CD4-positive, CD25-positive, alpha-beta regulatory T cell (primary cell): Measurements from ENCODE around the gene ADORA3. TPM values are rescaled to one million over a fixed set of nuclear protein-coding genes. Genes with fewer than 3 reads are reported as not detected.
"Not testable (repeated sequence)": the region's sequence is repeated elsewhere in the genome, so short reads cannot be mapped to it uniquely, and the experiment has no call there.

Experiments
- ATAC-seq, 2 donors: fragments of 150-1000 bp; cut with Tn5 transposase; one replicate each; pipeline ENCODE4 v1.10.0; 2021; ENCODE audit warnings: low read depth in 2 of 2, moderate number of reproducible peaks in 2 of 2, moderate library complexity in 1 of 2
- DNase-seq, 3 donors: peaks; one replicate each; pipeline versions ENCODE4 v3.0.0 to v3.0.0-alpha.2; 2012 to 2022; ENCODE audit warnings: mixed read lengths in 1 of 3
- H3K27ac ChIP-seq: one replicate; pipeline ENCODE4 v1.7.0; 2013; ENCODE audit warnings: mild to moderate bottlenecking, low read length; ENCODE audit not compliant: insufficient read depth, poor library complexity, severe bottlenecking
- H3K27me3 ChIP-seq: one replicate; pipeline ENCODE4 v1.7.0; 2013; ENCODE audit warnings: low read length; ENCODE audit not compliant: control insufficient read depth, insufficient read depth
- H3K36me3 ChIP-seq: one replicate; pipeline ENCODE4 v1.7.0; 2013; ENCODE audit warnings: mild to moderate bottlenecking, low read length, moderate library complexity; ENCODE audit not compliant: control insufficient read depth, insufficient read depth
- H3K4me1 ChIP-seq: 2 replicates; pipeline ENCODE4 v1.7.0; 2013; ENCODE audit warnings: mild to moderate bottlenecking, low read length; ENCODE audit not compliant: insufficient read depth, control insufficient read depth, poor library complexity, severe bottlenecking
- H3K4me3 ChIP-seq: one replicate; pipeline ENCODE4 v1.7.0; 2013; ENCODE audit warnings: low read depth, mild to moderate bottlenecking, low read length, moderate library complexity
- H3K9me3 ChIP-seq, 2 experiments: 1 replicate in 1 of 2; 2 replicates in 1 of 2; pipeline ENCODE4 v1.7.0; 2013; ENCODE audit warnings: low read length in 2 of 2, mild to moderate bottlenecking in 1 of 2, moderate library complexity in 1 of 2; ENCODE audit not compliant: control insufficient read depth in 2 of 2
- H3K27ac Mint-ChIP-seq, 3 donors: one replicate each; pipeline ENCODE4 v1.8.0; 2020 to 2022; ENCODE audit warnings: mild to moderate bottlenecking in 3 of 3, mixed read lengths in 3 of 3, moderate library complexity in 2 of 3
- H3K27me3 Mint-ChIP-seq: one replicate; pipeline ENCODE4 v1.8.0; 2022; ENCODE audit warnings: mild to moderate bottlenecking, mixed read lengths
- H3K36me3 Mint-ChIP-seq: one replicate; pipeline ENCODE4 v1.8.0; 2020; ENCODE audit warnings: mixed read lengths
- H3K4me1 Mint-ChIP-seq, 4 donors: one replicate each; pipeline ENCODE4 v1.8.0; 2020 to 2022; ENCODE audit warnings: mixed read lengths in 4 of 4, mild to moderate bottlenecking in 1 of 4
- H3K4me3 Mint-ChIP-seq, 4 donors: one replicate each; pipeline ENCODE4 v1.8.0; 2020 to 2022; ENCODE audit warnings: mild to moderate bottlenecking in 4 of 4, mixed read lengths in 4 of 4, moderate library complexity in 3 of 4
- H3K9me3 Mint-ChIP-seq, 7 donors: one replicate each; pipeline ENCODE4 v1.8.0; 2020 to 2022; ENCODE audit warnings: mixed read lengths in 7 of 7, mild to moderate bottlenecking in 3 of 7, moderate library complexity in 2 of 7
- polyA plus RNA-seq, 4 donors: library from polyadenylated mRNA; unstranded; fragments of 300-500 nt; fragmentation: Illumina TruSeq; gene quantifications; one replicate each; pipeline ENCODE4 v1.2.3, GENCODE V29; 2021
- total RNA-seq: library from RNA; stranded (reverse); gene quantifications from one replicate; pipeline ENCODE4 v1.2.3, GENCODE V29; 2022

ADORA3 gene
- not detected for total RNA-seq
- polyA plus RNA-seq = not detected

DNA sequence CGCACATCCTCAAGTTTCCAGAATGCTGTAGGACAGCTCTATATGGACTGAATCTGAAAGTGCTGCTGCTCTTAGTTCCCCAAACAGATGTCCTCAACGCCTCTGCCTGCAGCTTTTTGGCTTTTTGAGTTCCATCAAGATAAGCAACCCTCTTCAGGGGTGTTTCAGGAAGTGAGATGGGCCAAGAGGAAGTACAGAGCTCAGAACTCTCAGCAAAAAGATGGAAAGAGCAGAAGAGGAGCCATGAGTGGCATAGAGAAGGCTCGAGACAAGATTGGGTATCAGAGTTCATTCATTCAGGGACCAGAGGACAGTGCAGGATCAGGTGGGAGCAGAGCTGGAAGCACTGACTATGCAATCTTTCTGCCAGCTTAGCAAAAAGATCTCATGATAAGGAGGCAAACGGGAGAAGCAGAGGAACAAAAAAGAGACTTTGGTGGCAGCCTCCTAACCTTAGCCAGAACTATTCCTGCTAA, at the start of gene ADORA3, which contains the start of gene TMIGD3:
Gene ADORA3, minus strand, starts transcription at position 49 of the 476 bp plus-strand sequence. CDS start 279 bp downstream, outside the sequence.
Gene TMIGD3, minus strand, starts transcription at position 49 of the 476 bp plus-strand sequence. CDS start 279 bp downstream, outside the sequence.
- no peaks in the 10 kb centered on the region for H3K9me3 ChIP-seq
- Mint-ChIP-seq H3K9me3 (peaks cover 0 to 2% (median 0%) of the 10 kb centered on the region in 7 donors), H3K36me3 (no peaks in the 10 kb centered on the region), H3K4me3 (peak within 1 kb of the TSS; percentile 29 to 88 (median 48)), H3K27ac (peak within 1 kb of the TSS; percentile 74 to 86 (median 79)), H3K4me1 (peaks cover 17 to 67% (median 45%) of the 10 kb centered on the region in 4 donors), H3K27me3 (no peaks in the 10 kb centered on the region)
- DNase-seq (peak in 1 of 3 donors; percentile 44), ATAC-seq (no peak)
- H3K4me3 ChIP-seq = peak within 1 kb of the TSS; percentile 5
- no peak within 1 kb of the TSS for H3K27ac ChIP-seq
- H3K4me1 ChIP-seq = peaks cover 55% of the 10 kb centered on the region
- H3K36me3 ChIP-seq = no peaks in the 10 kb centered on the region
- H3K27me3 ChIP-seq = no peaks in the 10 kb centered on the region

DNA sequence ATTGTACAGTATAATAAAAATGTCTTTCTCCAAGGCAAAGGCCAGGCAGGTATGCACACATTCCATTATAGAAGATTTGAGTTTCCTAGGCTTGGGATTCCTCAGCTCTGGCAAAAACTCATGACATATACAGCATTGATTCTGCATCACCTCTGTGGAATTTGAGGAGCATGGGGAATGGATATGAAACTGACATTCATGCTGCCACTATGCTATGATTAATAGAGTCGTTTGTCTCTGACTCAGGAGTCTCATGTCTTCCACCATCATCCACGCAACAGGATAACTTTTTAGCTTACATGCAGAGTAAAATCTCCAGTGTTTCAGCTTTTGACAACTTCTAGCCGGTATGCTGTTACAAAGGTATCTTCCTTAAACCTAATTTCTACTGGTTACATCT, 49.8 kb upstream of the ADORA3 start:
- no peak overlapping the region for H3K4me3 Mint-ChIP-seq
- Histone ChIP-seq H3K4me1 (no peaks in the 10 kb centered on the region), H3K36me3 (no peaks in the 10 kb centered on the region), H3K27me3 (no peaks in the 10 kb centered on the region), H3K4me3 (no peak overlapping the region), H3K9me3 (no peaks in the 10 kb centered on the region), H3K27ac (no peak overlapping the region)
- no peaks in the 10 kb centered on the region for H3K9me3 Mint-ChIP-seq
- peaks cover 0 to 10% (median 2%) of the 10 kb centered on the region in 4 donors for H3K4me1 Mint-ChIP-seq
- no peak overlapping the region for H3K27ac Mint-ChIP-seq
- peaks cover 21% of the 10 kb centered on the region for H3K27me3 Mint-ChIP-seq
- no peaks in the 10 kb centered on the region for H3K36me3 Mint-ChIP-seq
- ATAC-seq = no peak
- no peak for DNase-seq

- no peak overlapping the region for H3K27ac ChIP-seq
- peaks cover 21% of the 10 kb centered on the region for H3K27me3 Mint-ChIP-seq
- H3K4me1 ChIP-seq = no peaks in the 10 kb centered on the region
- H3K4me3 ChIP-seq = no peak overlapping the region
- H3K36me3 Mint-ChIP-seq = no peaks in the 10 kb centered on the region
- peaks cover 0 to 10% (median 2%) of the 10 kb centered on the region in 4 donors for H3K4me1 Mint-ChIP-seq
- H3K9me3 Mint-ChIP-seq = no peaks in the 10 kb centered on the region
- no peaks in the 10 kb centered on the region for H3K27me3 ChIP-seq
- no peak for ATAC-seq
- no peaks in the 10 kb centered on the region for H3K36me3 ChIP-seq
- DNase-seq = no peak
- H3K4me3 Mint-ChIP-seq = no peak overlapping the region
- no peak overlapping the region for H3K27ac Mint-ChIP-seq
- no peaks in the 10 kb centered on the region for H3K9me3 ChIP-seq
These were observed 49.2 kb upstream of the ADORA3 start for GRCh38 chr1:111552587-111552986.

- Mint-ChIP-seq H3K4me1 (peaks cover 0 to 10% (median 2%) of the 10 kb centered on the region in 4 donors), H3K27me3 (peaks cover 21% of the 10 kb centered on the region), H3K36me3 (no peaks in the 10 kb centered on the region), H3K9me3 (no peaks in the 10 kb centered on the region), H3K27ac (no peak overlapping the region), H3K4me3 (no peak overlapping the region)
- no peak for ATAC-seq
- Histone ChIP-seq H3K9me3 (no peaks in the 10 kb centered on the region), H3K36me3 (no peaks in the 10 kb centered on the region), H3K4me1 (no peaks in the 10 kb centered on the region), H3K4me3 (no peak overlapping the region), H3K27me3 (no peaks in the 10 kb centered on the region), H3K27ac (no peak overlapping the region)
- no peak for DNase-seq
These were observed 48.4 kb upstream of the ADORA3 start for GRCh38 chr1:111551623-111552411.

GRCh38 chr1:111547786-111548185, 44.4 kb upstream of the ADORA3 start:
- H3K27me3 ChIP-seq, H3K27ac Mint-ChIP-seq, H3K36me3 ChIP-seq, ATAC-seq, H3K4me1 ChIP-seq, H3K9me3 Mint-ChIP-seq, H3K36me3 Mint-ChIP-seq, H3K4me1 Mint-ChIP-seq, H3K9me3 ChIP-seq, H3K27ac ChIP-seq, DNase-seq, H3K4me3 ChIP-seq, H3K4me3 Mint-ChIP-seq: not testable (repeated sequence)
- peaks cover 31% of the 10 kb centered on the region for H3K27me3 Mint-ChIP-seq

DNA sequence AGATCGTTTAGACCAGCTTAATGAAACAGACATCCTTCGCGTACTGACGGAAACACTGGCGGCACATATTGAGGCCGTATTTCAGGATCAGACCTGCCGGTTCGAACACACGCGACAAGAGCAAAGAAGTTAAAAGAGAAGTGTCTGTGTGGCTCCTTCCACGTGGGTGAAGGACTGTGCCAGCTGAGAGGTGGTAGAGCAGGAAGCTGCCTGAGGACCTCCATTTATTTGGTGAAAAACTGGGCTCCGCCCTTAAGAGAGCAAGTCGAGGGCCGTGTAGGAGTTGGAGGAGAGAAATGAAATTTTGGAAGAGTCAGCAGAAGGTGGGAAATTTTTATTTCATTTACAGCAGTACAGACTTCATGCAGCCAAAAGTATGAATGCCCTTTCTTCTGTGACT, 38.8 kb upstream of the ADORA3 start:
- Histone ChIP-seq H3K27ac (no peak overlapping the region), H3K4me3 (no peak overlapping the region), H3K4me1 (no peaks in the 10 kb centered on the region), H3K9me3 (no peaks in the 10 kb centered on the region), H3K27me3 (no peaks in the 10 kb centered on the region), H3K36me3 (no peaks in the 10 kb centered on the region)
- no peak overlapping the region for H3K27ac Mint-ChIP-seq
- no peak overlapping the region for H3K4me3 Mint-ChIP-seq
- H3K9me3 Mint-ChIP-seq = peaks cover 0 to 4% (median 1%) of the 10 kb centered on the region in 7 donors
- ATAC-seq = no peak
- H3K36me3 Mint-ChIP-seq = no peaks in the 10 kb centered on the region
- H3K27me3 Mint-ChIP-seq = peaks cover 23% of the 10 kb centered on the region
- H3K4me1 Mint-ChIP-seq = peaks cover 0 to 9% (median under 1%) of the 10 kb centered on the region in 4 donors
- DNase-seq = no peak

- Mint-ChIP-seq H3K27me3 (peaks cover 23% of the 10 kb centered on the region), H3K9me3 (peaks cover 0 to 6% (median 1%) of the 10 kb centered on the region in 7 donors), H3K4me1 (peaks cover 0 to 9% (median under 1%) of the 10 kb centered on the region in 4 donors), H3K27ac (no peak overlapping the region), H3K36me3 (no peaks in the 10 kb centered on the region), H3K4me3 (no peak overlapping the region)
- ATAC-seq = no peak
- H3K27me3 ChIP-seq = no peaks in the 10 kb centered on the region
- H3K9me3 ChIP-seq = no peaks in the 10 kb centered on the region
- no peaks in the 10 kb centered on the region for H3K4me1 ChIP-seq
- H3K36me3 ChIP-seq = no peaks in the 10 kb centered on the region
- DNase-seq = no peak
- no peak overlapping the region for H3K27ac ChIP-seq
- H3K4me3 ChIP-seq = no peak overlapping the region
These were observed 38.3 kb upstream of the ADORA3 start for GRCh38 chr1:111541721-111542120.
